Motor neuron (in vitro differentiated cells): ENCODE measurements around the gene GPHB5. TPM values are rescaled to one million over a fixed set of nuclear protein-coding genes. Genes with fewer than 3 reads are reported as not detected.
A peak's percentile ranks its signal among the peaks of the same experiment; 100 is the strongest.

ENCODE experiments used
- ATAC-seq, 8 experiments: fragments of 200-7000 bp; cut with Tn5 transposase; replicated peaks in 6 of 8; 2 replicates each; pipeline ENCODE4 v1.8.0; 2021; ENCODE audit warnings: mild to moderate bottlenecking in 8 of 8, moderate library complexity in 8 of 8
- H3K27ac ChIP-seq, 2 donors: fragments of 250-450 bp; sonication (Bioruptor Pico); 2 replicates each; pipeline ENCODE4 v1.9.0; 2021; ENCODE audit warnings: antibody characterized with exemption in 2 of 2, mild to moderate bottlenecking in 2 of 2, moderate library complexity in 1 of 2
- H3K4me1 ChIP-seq, 2 donors: fragments of 250-450 bp; sonication (Bioruptor Pico); replicated peaks in 1 of 2; 2 replicates each; pipeline ENCODE4 v1.6.1; 2021; ENCODE audit warnings: antibody characterized with exemption in 2 of 2, mild to moderate bottlenecking in 2 of 2, moderate library complexity in 1 of 2
- H3K4me3 ChIP-seq, 5 donors: fragments of 250-450 bp; sonication (Bioruptor Pico); 2 replicates each; pipeline ENCODE4 v1.9.0; 2021; ENCODE audit warnings: antibody characterized with exemption in 5 of 5, mild to moderate bottlenecking in 5 of 5, moderate library complexity in 4 of 5
- WGBS, 10 experiments: fragments of 450-650 bp; shearing (Covaris generic); methylation state at CpG; one replicate each; pipeline ENCODE4 v1.0.0; 2022; 5-methylcytosine and 5-hydroxymethylcytosine counted together
- in situ Hi-C, 9 experiments: fragments of 400-800 bp; cut with MboI; loops; one replicate each; pipeline ENCODE4 v1.15.0; 2021; ENCODE audit warnings: low sequenced_read_pairs in 9 of 9, low pct_unique_long_range_greater_than_20kb in 2 of 9; ENCODE audit not compliant: unreplicated experiment in 9 of 9
- total RNA-seq, 8 experiments: library from RNA; unstranded; fragments of 300-600 nt; gene quantifications; 2 replicates each; pipeline versions ENCODE4 v1.2.3 to v1.2.4, GENCODE V29; 2022

The GPHB5 gene
- total RNA-seq: not detected

DNA sequence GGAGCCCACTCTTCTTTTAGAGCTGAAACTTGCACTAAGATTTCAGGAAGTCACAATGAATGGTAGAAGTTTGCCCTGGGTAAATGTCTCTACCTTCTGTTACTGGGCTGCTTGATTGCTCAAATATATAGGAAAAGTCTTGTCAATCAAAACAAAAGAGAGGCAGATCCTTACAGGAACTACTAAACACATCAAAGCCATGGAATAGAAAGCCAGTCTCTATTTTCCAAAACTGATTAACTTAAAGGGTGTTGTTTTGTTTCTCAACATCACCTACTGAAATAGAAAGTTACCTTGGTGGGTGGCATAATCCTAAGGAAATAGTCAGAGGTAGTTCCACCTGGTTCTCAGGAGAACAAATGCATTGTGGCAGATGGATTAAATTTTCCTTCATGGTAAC is at the start of gene GPHB5:
Gene GPHB5 (minus strand): TSS at position 101 of the 400 bp plus-strand sequence. CDS start 1,086 bp downstream, outside the sequence.
- Histone ChIP-seq H3K27ac (no peak within 1 kb of the TSS), H3K4me3 (no peak within 1 kb of the TSS), H3K4me1 (peaks cover 7 to 18% of the 10 kb centered on the region in 2 donors)
- in situ Hi-C loops: no loop called here
- ATAC-seq: no peak

DNA sequence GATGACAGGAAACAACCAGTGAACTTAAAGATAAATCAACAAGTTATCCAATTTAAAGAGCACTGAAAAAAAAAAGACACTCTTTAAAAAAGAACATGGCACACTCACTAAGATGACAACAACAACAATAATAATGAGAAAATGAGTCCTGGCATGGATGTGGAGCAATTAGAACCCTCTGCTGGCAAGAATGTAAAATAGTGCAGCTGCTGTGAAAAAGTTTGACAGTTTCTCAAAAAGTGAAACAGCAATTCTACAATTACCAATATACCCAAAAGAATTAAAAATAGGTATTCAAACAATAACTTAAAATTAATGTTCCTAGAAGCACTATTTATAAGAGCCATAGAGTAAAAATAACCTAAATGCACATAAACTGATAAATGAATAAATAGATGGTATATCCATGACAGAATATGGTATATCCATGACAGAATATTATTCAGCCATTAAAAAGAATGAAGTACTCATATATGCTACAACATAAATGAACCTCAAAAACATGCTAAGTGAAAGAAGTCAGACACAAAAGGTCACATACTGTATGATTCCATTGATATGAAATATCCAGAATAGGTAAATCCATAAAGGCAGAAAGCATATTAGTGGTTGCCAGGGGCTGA is 49.1 kb upstream of the GPHB5 start:
- Histone ChIP-seq H3K4me1 (peaks cover under 1 to 3% of the 10 kb centered on the region in 2 donors), H3K4me3 (no peak overlapping the region), H3K27ac (no peak overlapping the region)
- no peak for ATAC-seq
- in situ Hi-C loops: no loop called here

DNA sequence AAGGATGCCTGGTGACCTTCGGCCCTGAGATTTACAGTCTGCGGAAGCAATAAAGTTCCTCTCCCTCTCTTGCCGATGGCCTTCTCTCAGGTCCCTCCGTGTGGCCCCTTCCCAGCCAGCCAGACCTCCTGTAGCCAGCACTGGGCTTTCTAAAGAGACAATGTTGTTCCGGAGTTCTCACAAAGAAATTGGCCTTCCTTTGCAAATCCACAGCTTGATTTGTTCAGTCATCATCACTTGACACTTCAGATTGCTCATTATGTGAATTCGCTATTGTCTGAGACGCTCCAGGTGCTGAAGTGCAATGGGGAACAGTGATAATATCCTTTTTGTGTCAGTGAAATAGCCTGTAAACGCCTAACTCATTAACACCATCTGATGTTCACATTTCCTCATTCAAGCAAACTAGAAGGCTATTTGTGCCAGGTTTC is 43.7 kb upstream of the GPHB5 start:
- Histone ChIP-seq H3K4me1 (peaks cover 17 to 30% of the 10 kb centered on the region in 2 donors), H3K4me3 (no peak overlapping the region), H3K27ac (peak overlapping the region in 1 of 2 donors; percentile 1)
- in situ Hi-C loops: no loop called here
- peak in 5 of 8 experiments; percentile 76 to 92 (median 91) for ATAC-seq
- WGBS, 10 experiments: 6 to 100% (median 26%) methylated on average over 2 to 8 of the region's 8 CpGs

DNA sequence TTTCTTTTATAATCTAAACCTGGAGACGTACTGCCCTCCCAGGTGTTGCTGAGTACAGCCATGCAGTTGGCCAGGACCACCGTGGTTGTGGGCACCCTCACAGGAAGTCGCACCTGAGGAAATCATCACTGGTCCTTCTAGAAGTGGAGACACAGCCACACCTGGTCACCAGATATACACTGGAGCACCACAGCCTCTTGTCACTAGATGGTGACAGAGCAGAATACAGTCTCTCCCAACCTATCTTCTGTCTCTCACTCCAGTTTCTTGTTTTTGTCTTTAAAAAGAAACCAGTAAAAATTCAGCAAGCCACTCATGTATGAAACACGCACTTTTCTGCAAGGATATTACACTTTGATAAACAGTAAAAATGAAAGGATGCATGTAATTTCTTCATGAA is 43.1 kb upstream of the GPHB5 start:
- no peak overlapping the region for H3K4me3 ChIP-seq
- H3K4me1 ChIP-seq: peaks cover 17 to 30% of the 10 kb centered on the region in 2 donors
- ATAC-seq: peak in 3 of 8 experiments; percentile 16 to 53 (median 38)
- in situ Hi-C loops: no loop called here
- 20 to 100% (median 95%) methylated on average over 1 to 4 of the region's 4 CpGs; no CpG with 5 or more reads in 3 of the 10 experiments for WGBS, 10 experiments
- H3K27ac ChIP-seq: peak overlapping the region; percentile 10 to 27

- Histone ChIP-seq H3K27ac (no peak overlapping the region), H3K4me1 (peaks cover 16 to 26% of the 10 kb centered on the region in 2 donors), H3K4me3 (no peak overlapping the region)
- in situ Hi-C loops: no loop called here
- ATAC-seq: no peak
- 0 to 86% (median 75%) methylated on average over 1 to 6 of the region's 7 CpGs; no CpG with 5 or more reads in 2 of the 10 experiments for WGBS, 10 experiments
These were observed 39.1 kb upstream of the GPHB5 start for GRCh38 chr14:63357841-63358240.

GRCh38 chr14:63345826-63346225 is 27.1 kb upstream of the GPHB5 start:
- peak in 2 of 8 experiments; percentile 21 to 77 for ATAC-seq
- no peak overlapping the region for H3K4me3 ChIP-seq
- in situ Hi-C loops: no loop called here

GRCh38 chr14:63344336-63344735 is 25.6 kb upstream of the GPHB5 start:
- no peak overlapping the region for H3K27ac ChIP-seq
- ATAC-seq: peak in 2 of 8 experiments; percentile 5 to 34
- in situ Hi-C loops: no loop called here
- 24 to 100% (median 75%) methylated on average over 1 to 4 of the region's 4 CpGs; no CpG with 5 or more reads in 2 of the 10 experiments for WGBS, 10 experiments
- no peak overlapping the region for H3K4me3 ChIP-seq
- peaks cover 0 to 3% of the 10 kb centered on the region in 2 donors for H3K4me1 ChIP-seq

More at GRCh38 chr14:63345826-63346225, 27.1 kb upstream of the GPHB5 start:
- H3K4me1 ChIP-seq: peaks cover 0 to 3% of the 10 kb centered on the region in 2 donors
- WGBS, 10 experiments: 20 to 83% (median 60%) methylated on average over 1 to 3 of the region's 3 CpGs; no CpG with 5 or more reads in 1 of the 10 experiments
- no peak overlapping the region for H3K27ac ChIP-seq

GRCh38 chr14:63343878-63344277 is 25.1 kb upstream of the GPHB5 start:
- in situ Hi-C loops: no loop called here
- Histone ChIP-seq H3K4me3 (no peak overlapping the region), H3K4me1 (peaks cover 0 to 3% of the 10 kb centered on the region in 2 donors), H3K27ac (no peak overlapping the region)
- peak in 1 of 8 experiments; percentile 63 for ATAC-seq
- 57 to 100% (median 100%) methylated on average over 1 of the region's 1 CpG; no CpG with 5 or more reads in 1 of the 10 experiments for WGBS, 10 experiments

GRCh38 chr14:63342371-63342770 is 23.6 kb upstream of the GPHB5 start:
- in situ Hi-C loops: no loop called here

GRCh38 chr14:63328787-63329737 is 10.3 kb upstream of the GPHB5 start:
- in situ Hi-C loops: no loop called here
- no peak for ATAC-seq
- WGBS, 10 experiments: 39 to 90% (median 82%) methylated on average over 1 to 6 of the region's 6 CpGs; no CpG with 5 or more reads in 1 of the 10 experiments

More at GRCh38 chr14:63342371-63342770, 23.6 kb upstream of the GPHB5 start:
- WGBS, 10 experiments: 0 to 80% (median 55%) methylated on average over 2 to 7 of the region's 7 CpGs; no CpG with 5 or more reads in 1 of the 10 experiments
- Histone ChIP-seq H3K4me3 (no peak overlapping the region), H3K27ac (no peak overlapping the region), H3K4me1 (peaks cover 0 to 3% of the 10 kb centered on the region in 2 donors)
- ATAC-seq: peak in 6 of 8 experiments; percentile 24 to 87 (median 56)

DNA sequence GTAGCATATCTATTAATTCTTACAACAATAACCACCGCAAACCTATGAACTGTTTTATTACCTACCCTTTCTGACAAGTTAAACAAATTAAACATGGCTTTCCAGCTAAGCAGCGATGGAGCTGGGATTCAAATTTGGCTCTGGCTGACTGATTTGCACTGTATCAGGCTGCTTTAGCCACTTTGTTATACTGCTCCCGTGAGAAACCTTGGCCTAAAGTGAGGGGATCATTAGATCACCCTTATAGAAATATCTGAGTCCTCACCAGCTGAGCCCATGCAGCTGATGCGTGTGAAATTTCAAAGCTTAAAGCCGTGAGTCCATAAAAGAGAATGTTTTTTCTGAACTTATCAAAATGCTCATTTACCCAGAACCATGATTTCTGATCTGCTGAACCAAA is 8.1 kb upstream of the GPHB5 start:
- Histone ChIP-seq H3K4me1 (peaks cover 7 to 28% of the 10 kb centered on the region in 2 donors), H3K27ac (no peak overlapping the region), H3K4me3 (no peak overlapping the region)
- WGBS, 10 experiments: 25 to 88% (median 66%) methylated on average over 1 to 5 of the region's 5 CpGs; no CpG with 5 or more reads in 1 of the 10 experiments
- peak in 3 of 8 experiments; percentile 41 to 62 (median 54) for ATAC-seq
- in situ Hi-C loops: no loop called here

More at GRCh38 chr14:63328787-63329737, 10.3 kb upstream of the GPHB5 start:
- Histone ChIP-seq H3K27ac (no peak overlapping the region), H3K4me1 (peaks cover 0 to 10% of the 10 kb centered on the region in 2 donors), H3K4me3 (no peak overlapping the region)

GRCh38 chr14:63322897-63323573 is 4.3 kb upstream of the GPHB5 start:
- Histone ChIP-seq H3K4me1 (peaks cover 7 to 28% of the 10 kb centered on the region in 2 donors), H3K4me3 (no peak overlapping the region), H3K27ac (no peak overlapping the region)
- in situ Hi-C loops: no loop called here
- WGBS, 10 experiments: 33 to 58% (median 45%) methylated on average over 1 to 8 of the region's 9 CpGs; no CpG with 5 or more reads in 1 of the 10 experiments
- peak; percentile 12 to 84 (median 64) for ATAC-seq
